GM12872 (cell line): ENCODE data around the gene CHST15.

ENCODE experiments used
- TF ChIP-seq, protein P1 (sequence below): IDR thresholded peaks from 3 replicates; pipeline ENCODE4 v1.5.1; 2011; ENCODE audit warnings: low read depth, mild to moderate bottlenecking, low read length, moderate library complexity; ENCODE audit not compliant: insufficient read depth

The CHST15 gene

DNA sequence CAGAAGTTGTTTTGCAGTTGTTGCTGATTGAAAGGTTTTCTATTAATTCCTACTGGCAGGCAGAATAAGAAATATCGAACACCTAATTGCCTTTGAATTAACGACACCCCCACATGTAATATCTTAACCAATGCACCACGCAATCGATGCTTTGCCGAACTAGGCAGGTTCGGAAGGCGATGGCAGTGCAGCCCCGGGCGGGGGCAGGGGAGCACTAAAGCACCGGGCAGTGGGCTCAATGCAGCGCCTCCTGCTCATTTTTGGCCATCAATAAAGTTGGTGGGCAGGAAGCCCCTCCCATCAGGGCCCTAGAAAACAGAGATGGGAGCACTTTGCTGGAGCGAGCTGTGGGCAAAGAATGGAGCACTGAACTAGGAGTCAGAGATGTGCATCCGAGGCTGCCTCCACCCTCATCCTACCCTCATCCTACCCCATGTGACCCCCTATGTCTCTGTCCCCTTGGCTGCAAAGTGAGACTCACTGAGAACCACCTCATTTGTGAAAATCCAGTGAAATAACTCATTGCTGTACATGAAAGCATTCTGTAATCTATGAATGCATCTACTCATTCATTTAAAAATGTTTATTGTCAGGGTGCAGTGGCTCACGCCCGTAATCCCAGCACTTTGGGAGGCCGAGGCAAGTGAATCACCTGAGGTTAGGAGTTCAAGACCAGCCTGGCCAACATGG is 19.6 kb upstream of the CHST15 start:
- TF ChIP-seq, protein P1, sequence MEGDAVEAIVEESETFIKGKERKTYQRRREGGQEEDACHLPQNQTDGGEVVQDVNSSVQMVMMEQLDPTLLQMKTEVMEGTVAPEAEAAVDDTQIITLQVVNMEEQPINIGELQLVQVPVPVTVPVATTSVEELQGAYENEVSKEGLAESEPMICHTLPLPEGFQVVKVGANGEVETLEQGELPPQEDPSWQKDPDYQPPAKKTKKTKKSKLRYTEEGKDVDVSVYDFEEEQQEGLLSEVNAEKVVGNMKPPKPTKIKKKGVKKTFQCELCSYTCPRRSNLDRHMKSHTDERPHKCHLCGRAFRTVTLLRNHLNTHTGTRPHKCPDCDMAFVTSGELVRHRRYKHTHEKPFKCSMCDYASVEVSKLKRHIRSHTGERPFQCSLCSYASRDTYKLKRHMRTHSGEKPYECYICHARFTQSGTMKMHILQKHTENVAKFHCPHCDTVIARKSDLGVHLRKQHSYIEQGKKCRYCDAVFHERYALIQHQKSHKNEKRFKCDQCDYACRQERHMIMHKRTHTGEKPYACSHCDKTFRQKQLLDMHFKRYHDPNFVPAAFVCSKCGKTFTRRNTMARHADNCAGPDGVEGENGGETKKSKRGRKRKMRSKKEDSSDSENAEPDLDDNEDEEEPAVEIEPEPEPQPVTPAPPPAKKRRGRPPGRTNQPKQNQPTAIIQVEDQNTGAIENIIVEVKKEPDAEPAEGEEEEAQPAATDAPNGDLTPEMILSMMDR = no peak

GRCh38 chr10:124110882-124111281 is 17.5 kb upstream of the CHST15 start:
- TF ChIP-seq, protein P1 = no peak

GRCh38 chr10:124109261-124109660 is 15.9 kb upstream of the CHST15 start:
- TF ChIP-seq, protein P1 = no peak

DNA sequence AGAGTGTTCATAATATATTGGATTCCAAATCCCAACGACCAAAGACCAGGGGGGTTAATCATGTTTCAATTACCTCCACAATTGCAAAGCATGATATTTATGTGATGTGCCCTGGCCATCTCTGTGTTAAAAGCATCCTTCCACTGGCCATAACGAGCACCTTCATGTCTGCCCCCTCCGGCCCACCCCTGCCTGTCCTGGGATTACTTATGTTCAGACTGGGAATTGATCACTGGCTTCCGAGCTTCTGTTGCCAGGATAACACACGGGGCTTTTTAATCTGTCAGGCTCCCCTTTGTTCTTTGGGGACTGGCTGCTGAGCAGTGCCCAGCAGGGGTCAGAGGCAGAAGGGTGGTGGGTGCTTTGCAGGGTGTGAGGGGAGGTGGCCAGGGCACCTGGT is 13.7 kb upstream of the CHST15 start:
- TF ChIP-seq, protein P1 = no peak

DNA sequence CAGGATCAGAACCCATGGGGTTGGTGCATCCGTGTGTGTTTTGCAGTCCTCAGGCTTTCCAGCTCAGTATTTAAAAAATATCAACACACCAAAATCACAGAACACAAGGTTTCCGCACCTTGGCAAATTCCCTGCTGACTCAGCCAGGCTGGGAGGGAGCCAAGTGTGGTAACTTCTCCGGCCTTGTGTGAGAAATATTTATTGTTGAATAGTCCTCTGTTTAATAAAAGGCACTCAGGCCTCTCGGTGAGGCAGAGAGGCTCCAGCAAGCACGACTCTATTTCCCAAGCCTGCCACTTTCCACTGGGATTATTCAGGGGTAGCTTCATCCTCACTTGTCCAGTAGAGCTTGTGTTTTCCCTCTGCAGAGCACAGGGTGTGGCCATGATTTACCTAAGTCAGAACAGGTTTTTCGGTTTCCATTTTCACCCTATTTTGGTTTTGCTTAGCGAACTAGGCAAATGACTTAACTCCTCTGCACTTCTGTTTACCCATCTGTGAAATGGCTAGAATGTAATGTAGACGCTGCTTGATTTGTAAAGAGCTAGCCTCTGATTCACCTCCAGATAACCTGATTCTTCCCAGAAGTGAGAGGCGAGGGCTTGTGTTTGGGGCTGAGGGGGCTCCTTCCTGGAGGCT is 13.0 kb upstream of the CHST15 start:
- TF ChIP-seq, protein P1 = no peak

- TF ChIP-seq, protein P1 = no peak
Observed at GRCh38 chr10:124105594-124105993, 12.2 kb upstream of the CHST15 start.

DNA sequence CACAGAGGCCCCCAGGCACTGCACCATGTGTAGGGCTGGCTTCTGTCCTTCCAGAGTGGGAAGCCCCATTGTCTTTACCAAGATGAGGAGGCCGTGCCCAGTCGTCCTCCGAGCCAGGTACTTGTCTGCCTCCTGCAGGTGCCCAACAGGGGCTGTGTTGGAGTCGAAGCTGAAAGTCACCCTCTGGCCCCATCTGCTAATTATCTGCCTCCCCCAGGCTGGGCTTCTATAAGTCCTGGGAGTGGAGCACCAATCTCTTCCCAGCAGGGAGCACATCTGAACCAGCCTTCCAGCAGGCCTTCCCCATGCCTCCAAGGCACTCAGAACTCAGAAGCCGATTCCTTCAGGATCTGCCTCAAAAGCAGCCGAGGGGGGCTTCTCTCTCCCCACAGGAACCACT is 11.6 kb upstream of the CHST15 start:
- TF ChIP-seq, protein P1 = no peak
